MM.1S (cell line): ENCODE data around the gene LARGE1.

Experiments used
- DNase-seq: peaks from one replicate; pipeline ENCODE4 v3.0.0-alpha.2; 2015
- H2AFZ ChIP-seq: fragments of 300-600 bp; sonication (generic); 2 replicates; pipeline ENCODE4 v1.6.0; 2016; ENCODE audit warnings: antibody characterized with exemption, low read length
- H3F3A ChIP-seq: fragments of 300-600 bp; sonication (generic); 2 replicates; pipeline ENCODE4 v1.6.1; 2016; ENCODE audit warnings: mild to moderate bottlenecking, antibody characterized with exemption, low read length, moderate library complexity, mixed read lengths; ENCODE audit not compliant: insufficient read depth
- H3K27ac ChIP-seq: fragments of 300-600 bp; sonication (generic); 2 replicates; pipeline ENCODE4 v1.5.1; 2016; ENCODE audit warnings: mild to moderate bottlenecking, low read length
- H3K27me3 ChIP-seq: fragments of 300-600 bp; sonication (generic); replicated peaks from 2 replicates; pipeline ENCODE4 v1.6.0; 2016; ENCODE audit warnings: low read length; ENCODE audit not compliant: insufficient read depth
- H3K36me3 ChIP-seq: fragments of 300-600 bp; sonication (generic); replicated peaks from 2 replicates; pipeline ENCODE4 v1.6.1; 2016; ENCODE audit warnings: mild to moderate bottlenecking, low read length, mixed read lengths; ENCODE audit not compliant: insufficient read depth
- H3K4me1 ChIP-seq: fragments of 300-600 bp; sonication (generic); 2 replicates; pipeline ENCODE4 v1.6.1; 2016; ENCODE audit warnings: low read length, mixed read lengths
- H3K4me2 ChIP-seq: fragments of 300-600 bp; sonication (generic); 2 replicates; pipeline ENCODE4 v1.6.0; 2016; ENCODE audit warnings: low read depth, low read length
- H3K4me3 ChIP-seq: fragments of 300-600 bp; sonication (generic); 2 replicates; pipeline ENCODE4 v1.5.1; 2016; ENCODE audit warnings: low read length, mixed read lengths
- H3K79me2 ChIP-seq: fragments of 300-600 bp; sonication (generic); 2 replicates; pipeline ENCODE4 v1.6.1; 2016; ENCODE audit warnings: mixed run types, low read length, mixed read lengths
- H3K9ac ChIP-seq: fragments of 300-600 bp; sonication (generic); 2 replicates; pipeline ENCODE4 v1.6.1; 2016; ENCODE audit warnings: low read length, mixed read lengths
- H3K9me2 ChIP-seq: fragments of 300-600 bp; sonication (generic); replicated peaks from 2 replicates; pipeline ENCODE4 v1.6.1; 2016; ENCODE audit warnings: mild to moderate bottlenecking, low read length, mixed read lengths; ENCODE audit not compliant: insufficient read depth
- H3K9me3 ChIP-seq: fragments of 300-600 bp; sonication (generic); replicated peaks from 2 replicates; pipeline ENCODE4 v1.6.1; 2016; ENCODE audit warnings: mild to moderate bottlenecking, low read length, mixed read lengths; ENCODE audit not compliant: insufficient read depth
- H4K20me1 ChIP-seq: fragments of 300-600 bp; sonication (generic); 2 replicates; pipeline ENCODE4 v1.6.1; 2016; ENCODE audit warnings: mild to moderate bottlenecking, low read length, moderate library complexity, mixed read lengths; ENCODE audit not compliant: insufficient read depth
- CTCF ChIP-seq: fragments of 300-600 bp; sonication (generic); IDR thresholded peaks from 2 replicates; pipeline ENCODE4 v1.5.1; 2016; ENCODE audit warnings: antibody characterized with exemption, low read length, mixed read lengths
- EZH2 ChIP-seq: fragments of 300-600 bp; sonication (generic); optimal IDR thresholded peaks from 2 replicates; pipeline ENCODE3; 2017; ENCODE audit warnings: low read depth, mild to moderate bottlenecking, antibody characterized with exemption, low read length, mixed read lengths
- EZH2phosphoT487 ChIP-seq: fragments of 300-600 bp; sonication (generic); IDR thresholded peaks from 2 replicates; pipeline ENCODE4 v1.6.1; 2018; ENCODE audit warnings: antibody characterized with exemption, low read length

The LARGE1 gene

GRCh38 chr22:33906475-33906874 is 13.8 kb downstream of the LARGE1 start:
- H4K20me1 ChIP-seq: 0 out of 2 replicates have a peak, but pooled peaks cover 5% of the 10 kb centered on the region

DNA sequence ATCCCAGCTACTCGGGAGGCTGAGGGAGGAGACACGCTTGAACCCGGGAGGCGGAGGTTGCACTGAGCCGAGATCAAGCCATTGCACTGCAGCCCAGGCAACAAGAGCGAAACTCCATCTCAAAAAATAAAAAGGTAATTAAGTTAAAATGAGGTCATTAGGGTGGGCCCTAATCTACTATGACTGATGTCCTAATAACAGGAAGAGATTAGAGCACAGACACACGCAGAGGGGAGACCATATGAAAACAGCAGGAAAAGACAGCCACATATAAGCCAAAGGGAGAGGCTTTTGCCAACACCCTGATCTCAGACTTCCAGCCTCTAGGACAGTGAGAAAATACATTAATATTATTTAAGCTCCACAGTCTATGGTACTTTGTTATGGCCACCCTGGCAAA is 17.3 kb downstream of the LARGE1 start:
- H3F3A ChIP-seq: no peaks in the 10 kb centered on the region
- H3K36me3 ChIP-seq: no peaks in the 10 kb centered on the region
- H3K4me1 ChIP-seq: no peaks in the 10 kb centered on the region
- H3K9me2 ChIP-seq: no peaks in the 10 kb centered on the region
- H3K27me3 ChIP-seq: no peaks in the 10 kb centered on the region
- no peak for DNase-seq
- H3K4me3 ChIP-seq: no peak overlapping the region
- H4K20me1 ChIP-seq: 0 out of 2 replicates have a peak, but pooled peaks cover 8% of the 10 kb centered on the region
- no peak overlapping the region for H2AFZ ChIP-seq
- no peak overlapping the region for H3K27ac ChIP-seq
- no peak for TF ChIP-seq EZH2phosphoT487
- no peak for TF ChIP-seq CTCF
- TF ChIP-seq EZH2: no peak
- H3K4me2 ChIP-seq: no peak overlapping the region
- peaks cover 99% of the 10 kb centered on the region for H3K79me2 ChIP-seq
- no peaks in the 10 kb centered on the region for H3K9me3 ChIP-seq
- H3K9ac ChIP-seq: no peak overlapping the region

More at GRCh38 chr22:33906475-33906874, 13.8 kb downstream of the LARGE1 start:
- Histone ChIP-seq H3K79me2 (peaks cover 99% of the 10 kb centered on the region), H3K9me2 (no peaks in the 10 kb centered on the region), H2AFZ (no peak overlapping the region), H3F3A (no peaks in the 10 kb centered on the region), H3K9ac (no peak overlapping the region), H3K4me1 (no peaks in the 10 kb centered on the region), H3K27ac (no peak overlapping the region), H3K4me3 (no peak overlapping the region), H3K27me3 (no peaks in the 10 kb centered on the region), H3K4me2 (no peak overlapping the region), H3K9me3 (no peaks in the 10 kb centered on the region), H3K36me3 (no peaks in the 10 kb centered on the region; the same call in 1 of the 2 replicates)
- TF ChIP-seq EZH2: no peak
- no peak for TF ChIP-seq EZH2phosphoT487
- TF ChIP-seq CTCF: no peak
- no peak for DNase-seq

DNA sequence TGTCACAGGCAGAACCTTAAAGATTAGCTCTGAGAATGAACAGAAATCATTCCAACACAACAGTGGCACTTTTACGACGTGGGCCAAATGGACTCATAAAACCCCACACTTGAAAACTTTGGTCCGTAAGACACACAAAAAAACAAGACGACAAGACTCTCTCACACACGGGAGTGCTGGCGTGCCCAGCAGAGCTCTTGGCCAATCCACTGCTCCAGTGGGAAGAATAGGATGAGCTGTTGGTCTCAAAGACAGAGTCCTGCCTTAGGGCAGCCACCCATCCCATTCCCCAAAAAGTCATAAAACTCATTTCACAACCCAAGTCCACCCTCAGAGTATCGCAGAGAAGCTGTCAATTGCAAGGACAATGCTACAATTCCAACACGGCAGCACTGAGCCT is 18.2 kb downstream of the LARGE1 start:
- no peaks in the 10 kb centered on the region for H3K9me3 ChIP-seq
- no peak for TF ChIP-seq CTCF
- TF ChIP-seq EZH2phosphoT487: no peak
- H3F3A ChIP-seq: no peaks in the 10 kb centered on the region
- H3K4me3 ChIP-seq: no peak overlapping the region
- H3K4me2 ChIP-seq: no peak overlapping the region
- H2AFZ ChIP-seq: no peak overlapping the region
- peaks cover 100% of the 10 kb centered on the region for H3K79me2 ChIP-seq
- H3K36me3 ChIP-seq: no peaks in the 10 kb centered on the region
- no peaks in the 10 kb centered on the region for H3K9me2 ChIP-seq
- no peaks in the 10 kb centered on the region for H3K4me1 ChIP-seq
- no peak overlapping the region for H3K27ac ChIP-seq
- no peak overlapping the region for H3K9ac ChIP-seq
- DNase-seq: no peak
- H3K27me3 ChIP-seq: no peaks in the 10 kb centered on the region
- H4K20me1 ChIP-seq: 0 out of 2 replicates have a peak, but pooled peaks cover 8% of the 10 kb centered on the region
